Measurements from ENCODE around the gene TLE1.
"Not testable (repeated sequence)": the region's sequence is repeated elsewhere in the genome, so short reads cannot be mapped to it uniquely, and the experiment has no call there.

TLE1 gene

GRCh38 chr9:81599837-81600236, 89.5 kb downstream of the TLE1 start:
- DNase-seq: no peak

- DNase-seq: no peak
Observed at GRCh38 chr9:81598811-81599210, 90.5 kb downstream of the TLE1 start.

- DNase-seq: no peak
Observed at GRCh38 chr9:81598123-81598497, 91.2 kb downstream of the TLE1 start.

GRCh38 chr9:81597419-81598122, 91.8 kb downstream of the TLE1 start:
- no peak for DNase-seq

- DNase-seq: no peak
Observed at GRCh38 chr9:81596679-81597418, 92.5 kb downstream of the TLE1 start.

- no peak for DNase-seq
Observed at GRCh38 chr9:81595887-81596543, 93.3 kb downstream of the TLE1 start.

- not testable (repeated sequence) for DNase-seq
Observed at GRCh38 chr9:81595293-81595692, 94.1 kb downstream of the TLE1 start.

- DNase-seq: no peak
Observed at GRCh38 chr9:81594415-81594814, 94.9 kb downstream of the TLE1 start.

GRCh38 chr9:81592887-81593266, 96.5 kb downstream of the TLE1 start:
- DNase-seq: no peak

- DNase-seq: no peak
Observed at GRCh38 chr9:81591791-81592190, 97.6 kb downstream of the TLE1 start.

- DNase-seq: no peak
Observed at GRCh38 chr9:81590688-81591087, 98.7 kb downstream of the TLE1 start.

- no peak for DNase-seq
Observed at GRCh38 chr9:81589819-81590218, 99.5 kb downstream of the TLE1 start.

GRCh38 chr9:81589392-81589791, 100.0 kb downstream of the TLE1 start:
- DNase-seq: no peak

- DNase-seq: no peak
Observed at GRCh38 chr9:81588148-81588871, 101.0 kb downstream of the TLE1 start.

- DNase-seq: no peak
Observed at GRCh38 chr9:81586786-81587185, 102.6 kb downstream of the TLE1 start.

GRCh38 chr9:81585191-81585763, 104.1 kb downstream of the TLE1 start:
- DNase-seq: no peak

- DNase-seq: no peak
Observed at GRCh38 chr9:81584099-81584498, 105.2 kb downstream of the TLE1 start.

GRCh38 chr9:81581986-81582385, 107.4 kb downstream of the TLE1 start:
- DNase-seq: no peak

GRCh38 chr9:81579381-81579780, 110.0 kb downstream of the TLE1 start:
- DNase-seq: no peak

GRCh38 chr9:81578606-81579005, 110.7 kb downstream of the TLE1 start:
- DNase-seq: no peak

- no peak for DNase-seq
Observed at GRCh38 chr9:81575956-81576355, 113.4 kb downstream of the TLE1 start.

- DNase-seq: no peak
Observed at GRCh38 chr9:81574405-81574804, 114.9 kb downstream of the TLE1 start.

Measured in stimulated activated CD4-positive, alpha-beta T cell treated with anti-CD3 and anti-CD28 coated beads, Interleukin-4, amount 100 ng/mL, for 4 hours (primary cell).